ENCODE results near the gene NRG4. TPM values are rescaled to one million over a fixed set of nuclear protein-coding genes. Genes with fewer than 3 reads are reported as not detected.
A peak's percentile ranks its signal among the peaks of the same experiment; 100 is the strongest.
"Not testable (repeated sequence)": the region's sequence is repeated elsewhere in the genome, so short reads cannot be mapped to it uniquely, and the experiment has no call there.

Gene NRG4
- polyA plus RNA-seq, 1 experiment = not detected

- ChIA-PET CTCF (interaction anchor here (0.6 kb wide), 1 partner anchor 76 kb away, joined by 3 read pairs; no protein-coding TSS in a partner anchor), POLR2A (no interaction called here)
- Histone ChIP-seq H3K27me3 (ENCODE audit: control insufficient read depth, insufficient read depth, low read length) (peaks cover 10% of the 10 kb centered on the region), H3K4me3 (ENCODE audit: low read depth, low read length) (no peak overlapping the region), H3K27ac (ENCODE audit: low read depth, low read length) (no peak overlapping the region), H3K9me3 (ENCODE audit: control insufficient read depth, insufficient read depth, low read length) (no peaks in the 10 kb centered on the region)
- no peak for DNase-seq (ENCODE audit: low read depth, low spot score)
- no peak for TF ChIP-seq CTCF (IDR thresholded peaks at IDR 0.05; ENCODE audit: low read depth, low read length)
Observed at GRCh38 chr15:75981149-75981815, 30.9 kb downstream of the NRG4 start.

- H3K4me3 ChIP-seq (ENCODE audit: low read depth, low read length); POLR2A ChIA-PET; DNase-seq (ENCODE audit: low read depth, low spot score); H3K9me3 ChIP-seq (ENCODE audit: control insufficient read depth, insufficient read depth, low read length); H3K27ac ChIP-seq (ENCODE audit: low read depth, low read length); H3K27me3 ChIP-seq (ENCODE audit: control insufficient read depth, insufficient read depth, low read length): not testable (repeated sequence)
- CTCF ChIA-PET = interaction anchor here (0.9 kb wide), 1 partner anchor 11 kb away, joined by 5 read pairs; no protein-coding TSS in a partner anchor
Observed at GRCh38 chr15:75976766-75977165, 35.5 kb downstream of the NRG4 start.

DNA sequence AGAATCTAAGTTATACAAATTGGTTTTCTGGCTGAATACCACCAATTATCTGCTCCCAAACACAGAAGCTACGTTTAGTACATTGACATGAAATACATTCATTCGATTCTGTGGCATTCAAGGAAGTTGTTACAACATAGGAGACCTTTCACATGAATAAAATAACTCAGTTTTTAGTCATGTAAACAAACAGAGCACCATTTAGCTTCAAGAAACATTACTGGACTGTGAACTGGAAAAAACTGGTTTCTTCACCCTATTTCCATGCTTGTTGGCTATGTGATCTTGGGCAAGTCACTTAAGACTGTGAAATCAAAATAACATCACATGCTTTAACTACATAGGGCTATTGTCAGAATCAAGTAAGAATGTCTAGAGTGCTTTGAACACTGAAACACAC lies 46.2 kb downstream of the NRG4 start:
- Histone ChIP-seq H3K9me3 (ENCODE audit: control insufficient read depth, insufficient read depth, low read length) (no peaks in the 10 kb centered on the region), H3K27me3 (ENCODE audit: control insufficient read depth, insufficient read depth, low read length) (no peaks in the 10 kb centered on the region), H3K4me3 (ENCODE audit: low read depth, low read length) (no peak overlapping the region), H3K27ac (ENCODE audit: low read depth, low read length) (no peak overlapping the region)
- ChIA-PET POLR2A (no interaction called here), CTCF (interaction anchor here (1.5 to 1.6 kb wide), 2 partner anchors 11 to 91 kb away, joined by 5 to 10 read pairs; no protein-coding TSS in a partner anchor)
- no peak for TF ChIP-seq CTCF (IDR thresholded peaks at IDR 0.05; ENCODE audit: low read depth, low read length)
- DNase-seq (ENCODE audit: low read depth, low spot score) = peak; percentile 34

GRCh38 chr15:75961331-75961730 lies 50.9 kb downstream of the NRG4 start:
- Histone ChIP-seq H3K27ac (ENCODE audit: low read depth, low read length) (no peak overlapping the region), H3K4me3 (ENCODE audit: low read depth, low read length) (no peak overlapping the region), H3K27me3 (ENCODE audit: control insufficient read depth, insufficient read depth, low read length) (no peaks in the 10 kb centered on the region), H3K9me3 (ENCODE audit: control insufficient read depth, insufficient read depth, low read length) (no peaks in the 10 kb centered on the region)
- ChIA-PET CTCF (interaction anchor here (0.5 kb wide), 1 partner anchor 159 kb away, joined by 3 read pairs; no protein-coding TSS in a partner anchor), POLR2A (no interaction called here)
- TF ChIP-seq CTCF (IDR thresholded peaks at IDR 0.05; ENCODE audit: low read depth, low read length) = no peak
- no peak for DNase-seq (ENCODE audit: low read depth, low spot score)

GRCh38 chr15:75955720-75956119 lies 56.5 kb downstream of the NRG4 start:
- Histone ChIP-seq H3K27ac (ENCODE audit: low read depth, low read length) (no peak overlapping the region), H3K9me3 (ENCODE audit: control insufficient read depth, insufficient read depth, low read length) (no peaks in the 10 kb centered on the region), H3K4me3 (ENCODE audit: low read depth, low read length) (no peak overlapping the region), H3K27me3 (ENCODE audit: control insufficient read depth, insufficient read depth, low read length) (no peaks in the 10 kb centered on the region)
- no peak for TF ChIP-seq CTCF (IDR thresholded peaks at IDR 0.05; ENCODE audit: low read depth, low read length)
- no peak for DNase-seq (ENCODE audit: low read depth, low spot score)
- ChIA-PET CTCF (no interaction called here), POLR2A (no interaction called here)

Data from AG04450 (cell line).